Colonic mucosa (tissue), 4 donors: ENCODE data around the gene CRKL. TPM values are rescaled to one million over a fixed set of nuclear protein-coding genes. Genes with fewer than 3 reads are reported as not detected.
A peak's percentile ranks its signal among the peaks of the same experiment; 100 is the strongest.

Experiments
- DNase-seq: peaks from one replicate; pipeline ENCODE4 v3.0.0-alpha.2; 2020
- H3K27ac ChIP-seq: fragments of 200-600 bp; one replicate; pipeline ENCODE4 v1.8.0; 2021
- H3K27me3 ChIP-seq: fragments of 200-600 bp; one replicate; pipeline ENCODE4 v1.8.0; 2021
- H3K36me3 ChIP-seq: fragments of 200-600 bp; one replicate; pipeline ENCODE4 v1.8.0; 2021
- H3K4me1 ChIP-seq: fragments of 200-600 bp; one replicate; pipeline ENCODE4 v1.8.0; 2021; ENCODE audit warnings: mild to moderate bottlenecking
- H3K4me3 ChIP-seq: fragments of 200-600 bp; one replicate; pipeline ENCODE4 v1.8.0; 2021
- H3K9ac ChIP-seq, 2 donors: one replicate each; pipeline ENCODE4 v1.7.0; 2013; ENCODE audit warnings: control low read depth in 2 of 2, low read depth in 2 of 2, low read length in 2 of 2
- H3K9me3 ChIP-seq: fragments of 200-600 bp; one replicate; pipeline ENCODE4 v1.8.0; 2021
- intact Hi-C: fragments of 100-400 bp; cut with DNase I; formaldehyde crosslinking; loops from one replicate; pipeline ENCODE4 v1.14.1; 2022
- total RNA-seq, 2 donors: library from RNA; stranded (reverse); fragmentation: NEBNext Ultra II Directional in 1 of 2; extraction: Animal tissue kit (Norgen Biotek cat#: 25700) in 1 of 2; gene quantifications; one replicate each; pipeline ENCODE4 v1.2.1, GENCODE V29; 2021
- TF ChIP-seq, protein P1 (sequence below): fragments of 200-600 bp; IDR thresholded peaks from one replicate; pipeline ENCODE4 v1.8.0; 2022; ENCODE audit warnings: antibody characterized with exemption, mild to moderate bottlenecking
- donor health status: healthy.
- donor health status: DM: no; HTN: no; CAD: no.
- donor health status: DM: no; HTN: no; CAD: no.

CRKL gene
- total RNA-seq, 2 donors from 2014 or later, result 63.6 to 82.5 TPM

GRCh38 chr22:20979243-20979809 lies 62.1 kb downstream of the CRKL start:
- Histone ChIP-seq H3K36me3 (no peaks in the 10 kb centered on the region), H3K4me3 (peak overlapping the region; percentile 7), H3K9me3 (no peaks in the 10 kb centered on the region), H3K27me3 (no peaks in the 10 kb centered on the region), H3K4me1 (peaks cover 12% of the 10 kb centered on the region), H3K27ac (no peak overlapping the region), H3K9ac (peak overlapping the region; percentile 47 to 64)
- intact Hi-C loops, result no loop called here
- TF ChIP-seq, protein P1, sequence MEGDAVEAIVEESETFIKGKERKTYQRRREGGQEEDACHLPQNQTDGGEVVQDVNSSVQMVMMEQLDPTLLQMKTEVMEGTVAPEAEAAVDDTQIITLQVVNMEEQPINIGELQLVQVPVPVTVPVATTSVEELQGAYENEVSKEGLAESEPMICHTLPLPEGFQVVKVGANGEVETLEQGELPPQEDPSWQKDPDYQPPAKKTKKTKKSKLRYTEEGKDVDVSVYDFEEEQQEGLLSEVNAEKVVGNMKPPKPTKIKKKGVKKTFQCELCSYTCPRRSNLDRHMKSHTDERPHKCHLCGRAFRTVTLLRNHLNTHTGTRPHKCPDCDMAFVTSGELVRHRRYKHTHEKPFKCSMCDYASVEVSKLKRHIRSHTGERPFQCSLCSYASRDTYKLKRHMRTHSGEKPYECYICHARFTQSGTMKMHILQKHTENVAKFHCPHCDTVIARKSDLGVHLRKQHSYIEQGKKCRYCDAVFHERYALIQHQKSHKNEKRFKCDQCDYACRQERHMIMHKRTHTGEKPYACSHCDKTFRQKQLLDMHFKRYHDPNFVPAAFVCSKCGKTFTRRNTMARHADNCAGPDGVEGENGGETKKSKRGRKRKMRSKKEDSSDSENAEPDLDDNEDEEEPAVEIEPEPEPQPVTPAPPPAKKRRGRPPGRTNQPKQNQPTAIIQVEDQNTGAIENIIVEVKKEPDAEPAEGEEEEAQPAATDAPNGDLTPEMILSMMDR, result no peak
- peak; percentile 89 for DNase-seq

- H3K36me3 ChIP-seq, result no peaks in the 10 kb centered on the region
- no peak overlapping the region for H3K4me3 ChIP-seq
- H3K4me1 ChIP-seq, result peaks cover 12% of the 10 kb centered on the region
- no peak for DNase-seq
- no peaks in the 10 kb centered on the region for H3K9me3 ChIP-seq
- H3K27me3 ChIP-seq, result no peaks in the 10 kb centered on the region
- H3K9ac ChIP-seq, result peak overlapping the region; percentile 47 to 64
- no peak overlapping the region for H3K27ac ChIP-seq
- intact Hi-C loops, result no loop called here
- TF ChIP-seq, protein P1, result no peak
Measured at GRCh38 chr22:20979940-20980453, 62.8 kb downstream of the CRKL start.

DNA sequence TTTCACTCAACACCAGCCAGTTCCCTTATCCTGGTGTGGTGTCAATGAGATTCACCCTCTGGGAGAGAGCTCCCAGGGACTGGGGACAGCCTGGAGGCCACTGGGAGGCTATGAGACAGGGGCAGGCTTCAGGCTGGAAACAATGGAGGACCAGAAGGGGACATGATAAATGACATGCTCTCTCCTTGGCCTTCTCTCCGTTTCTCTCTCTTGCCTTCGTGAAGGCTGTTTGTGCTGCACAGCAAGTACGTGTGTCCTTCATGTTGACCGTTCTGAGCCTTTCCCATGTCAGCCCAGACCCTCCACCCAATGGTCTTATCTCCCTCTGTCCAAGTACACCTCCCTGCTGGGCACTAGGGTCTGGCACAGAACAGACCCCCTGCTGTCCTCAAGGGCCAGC lies 63.3 kb downstream of the CRKL start:
- H3K27ac ChIP-seq, result no peak overlapping the region
- DNase-seq, result no peak
- H3K36me3 ChIP-seq, result no peaks in the 10 kb centered on the region

GRCh38 chr22:20980938-20981722 lies 63.9 kb downstream of the CRKL start:
- Histone ChIP-seq H3K9me3 (no peaks in the 10 kb centered on the region), H3K4me1 (peaks cover 12% of the 10 kb centered on the region), H3K36me3 (no peaks in the 10 kb centered on the region), H3K9ac (peak overlapping the region; percentile 90 to 94), H3K4me3 (peak overlapping the region; percentile 69), H3K27me3 (no peaks in the 10 kb centered on the region), H3K27ac (peak overlapping the region; percentile 89)
- intact Hi-C loops, result no loop called here
- TF ChIP-seq, protein P1, result no peak
- DNase-seq, result no peak

More for the DNA sequence above, 63.3 kb downstream of the CRKL start:
- no peaks in the 10 kb centered on the region for H3K27me3 ChIP-seq
- TF ChIP-seq, protein P1, result no peak
- no peak overlapping the region for H3K9ac ChIP-seq
- intact Hi-C loops, result no loop called here
- H3K9me3 ChIP-seq, result no peaks in the 10 kb centered on the region
- peaks cover 12% of the 10 kb centered on the region for H3K4me1 ChIP-seq
- H3K4me3 ChIP-seq, result no peak overlapping the region

- Histone ChIP-seq H3K4me1 (peaks cover 12% of the 10 kb centered on the region), H3K36me3 (no peaks in the 10 kb centered on the region), H3K27me3 (no peaks in the 10 kb centered on the region), H3K9me3 (no peaks in the 10 kb centered on the region), H3K27ac (peak within 1 kb of the TSS; percentile 89), H3K4me3 (peak within 1 kb of the TSS; percentile 69), H3K9ac (peak within 1 kb of the TSS; percentile 90 to 94)
- TF ChIP-seq, protein P1, result peak; percentile 42
- peak; percentile 91 for DNase-seq
- intact Hi-C loops, result no loop called here
Measured at GRCh38 chr22:20981787-20982562, 64.8 kb downstream of the CRKL start, which contains the start of gene LZTR1. Gene LZTR1 (plus strand): TSS chr22:20982297. CDS start chr22:20982372, 75 bp downstream.
